Measurements from ENCODE around the gene RHOJ.
"Not testable (repeated sequence)": the region's sequence is repeated elsewhere in the genome, so short reads cannot be mapped to it uniquely, and the experiment has no call there.

Gene RHOJ

GRCh38 chr14:63204407-63205043 is at the start of gene RHOJ:
TSS of gene RHOJ (plus strand) at chr14:63204443. CDS start at chr14:63204870, 427 bp downstream.
- DNase-seq (ENCODE audit: low spot score) = no peak

DNA sequence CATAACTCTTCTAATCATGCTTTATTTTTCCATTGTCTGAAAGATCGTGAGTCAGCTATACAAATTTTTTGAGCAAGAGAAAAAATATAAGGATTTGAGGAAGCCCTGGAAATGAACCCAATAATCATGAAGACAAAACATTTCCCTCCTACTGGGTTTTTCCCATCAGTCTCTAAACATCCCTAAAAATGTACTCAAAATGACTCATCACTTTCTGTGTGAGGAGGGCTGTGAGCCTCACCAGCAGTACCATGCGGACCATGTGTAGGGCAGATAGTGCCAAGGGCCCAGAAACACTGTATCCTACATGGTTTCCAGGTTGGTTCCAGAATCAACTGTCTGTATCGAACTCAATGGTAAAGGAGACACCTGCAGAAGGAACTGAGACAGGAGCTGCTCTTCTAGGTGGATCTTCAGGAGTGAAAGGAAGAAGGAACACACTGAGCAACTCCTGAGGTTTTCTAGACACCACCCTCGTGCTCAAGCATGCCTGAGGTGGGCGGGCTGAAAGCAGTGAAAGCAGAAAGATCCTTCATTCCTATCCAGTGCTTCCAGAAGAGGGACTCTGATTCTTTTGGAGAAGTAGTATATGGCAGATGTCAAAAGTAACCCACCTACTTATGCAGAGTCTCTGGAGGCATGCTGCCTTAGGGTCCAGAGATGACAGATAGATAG is 48.6 kb upstream of the RHOJ start:
- no peak for DNase-seq (ENCODE audit: low spot score)

- DNase-seq (ENCODE audit: low spot score) = no peak
These were observed 47.0 kb upstream of the RHOJ start for GRCh38 chr14:63157195-63157594.

DNA sequence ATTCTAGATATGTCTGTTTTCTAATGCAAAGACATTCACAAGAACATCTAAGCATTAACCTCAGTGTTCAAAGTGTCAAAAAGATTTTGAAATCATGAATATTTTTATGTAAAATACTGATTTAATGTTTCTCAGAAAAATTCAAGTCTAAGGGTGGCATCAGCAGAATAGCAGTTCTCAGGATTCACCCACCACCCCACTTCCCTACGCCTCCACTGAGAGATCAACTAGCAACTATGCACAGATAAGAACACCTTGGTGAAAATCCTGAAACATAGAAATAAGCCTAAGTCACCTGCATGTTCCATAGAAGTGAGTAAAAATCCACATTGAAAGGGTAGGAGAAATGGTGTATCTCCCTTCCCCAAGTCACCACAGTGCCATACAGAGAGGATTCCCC is 40.9 kb upstream of the RHOJ start:
- no peak for DNase-seq (ENCODE audit: low spot score)

DNA sequence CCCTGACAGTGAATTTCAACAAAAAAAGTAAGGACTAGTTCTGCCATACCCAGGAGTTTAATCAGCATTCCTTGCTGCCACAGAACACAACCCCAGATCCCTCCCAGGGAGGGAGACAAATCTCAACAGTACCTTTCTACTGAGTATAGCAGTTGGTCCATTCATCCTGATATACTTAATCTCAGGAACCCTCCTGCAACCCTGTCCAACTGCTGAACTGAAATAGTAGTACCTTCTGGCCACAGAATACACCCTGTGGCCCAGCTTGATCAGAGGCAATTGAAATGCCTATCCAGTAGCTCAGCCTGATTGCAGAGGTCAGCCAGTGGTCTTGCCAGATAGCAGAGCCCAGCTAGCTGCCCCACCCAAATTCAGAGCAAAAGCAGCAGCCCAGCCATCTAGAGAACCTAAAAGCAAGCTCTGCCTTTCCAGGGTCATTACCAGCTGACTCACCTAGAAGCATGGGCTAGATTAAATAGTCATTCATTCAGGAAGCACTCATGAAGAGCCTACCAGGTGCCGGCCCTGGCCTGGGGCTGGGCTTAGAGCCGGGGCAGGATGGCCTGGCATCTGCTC is 40.0 kb upstream of the RHOJ start:
- no peak for DNase-seq (ENCODE audit: low spot score)

DNA sequence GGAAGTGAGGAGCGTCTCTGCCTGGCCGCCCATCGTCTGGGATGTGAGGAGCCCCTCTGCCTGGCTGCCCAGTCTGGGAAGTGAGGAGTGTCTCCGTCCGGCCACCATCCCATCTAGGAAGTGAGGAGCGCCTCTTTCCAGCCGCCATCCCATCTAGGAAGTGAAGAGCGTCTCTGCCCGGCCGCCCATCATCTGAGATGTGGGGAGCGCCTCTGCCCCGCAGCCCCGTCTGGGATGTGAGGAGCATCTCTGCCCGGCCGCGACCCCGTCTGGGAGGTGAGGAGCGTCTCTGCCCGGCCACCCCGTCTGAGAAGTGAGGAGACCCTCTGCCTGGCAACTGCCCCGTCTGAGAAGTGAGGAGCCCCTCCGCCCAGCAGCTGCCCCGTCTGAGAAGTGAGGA is 39.0 kb upstream of the RHOJ start:
- not testable (repeated sequence) for DNase-seq (ENCODE audit: low spot score)

GRCh38 chr14:63167044-63167443 is 37.2 kb upstream of the RHOJ start:
- no peak for DNase-seq (ENCODE audit: low spot score)

DNA sequence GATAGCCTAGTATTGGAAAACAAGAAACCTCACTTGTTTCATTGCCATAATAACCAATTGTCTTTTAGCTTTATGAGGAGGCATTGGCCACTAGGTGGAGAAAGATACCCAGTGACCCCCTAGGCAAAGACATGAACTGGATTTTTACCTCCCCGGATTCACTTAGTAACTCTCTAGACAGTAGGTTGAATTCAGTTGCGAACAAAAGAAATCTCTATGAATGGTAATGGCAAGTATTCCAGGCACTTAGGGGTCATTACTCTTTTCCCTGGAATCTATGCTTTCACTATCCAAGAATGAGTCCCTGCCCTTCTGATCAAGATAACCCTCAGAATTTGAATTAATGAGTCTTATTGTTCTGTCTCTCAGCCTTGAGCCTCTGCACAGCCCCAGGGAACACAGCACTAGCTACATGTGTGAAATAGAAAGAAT is 29.5 kb upstream of the RHOJ start:
- peak; percentile 56 for DNase-seq (ENCODE audit: low spot score)

- no peak for DNase-seq (ENCODE audit: low spot score)
These were observed 28.7 kb upstream of the RHOJ start for GRCh38 chr14:63175531-63175930.

- peak; percentile 60 for DNase-seq (ENCODE audit: low spot score)
These were observed 25.3 kb upstream of the RHOJ start for GRCh38 chr14:63178912-63179311.

- no peak for DNase-seq (ENCODE audit: low spot score)
These were observed 24.9 kb upstream of the RHOJ start for GRCh38 chr14:63179383-63179782.

DNA sequence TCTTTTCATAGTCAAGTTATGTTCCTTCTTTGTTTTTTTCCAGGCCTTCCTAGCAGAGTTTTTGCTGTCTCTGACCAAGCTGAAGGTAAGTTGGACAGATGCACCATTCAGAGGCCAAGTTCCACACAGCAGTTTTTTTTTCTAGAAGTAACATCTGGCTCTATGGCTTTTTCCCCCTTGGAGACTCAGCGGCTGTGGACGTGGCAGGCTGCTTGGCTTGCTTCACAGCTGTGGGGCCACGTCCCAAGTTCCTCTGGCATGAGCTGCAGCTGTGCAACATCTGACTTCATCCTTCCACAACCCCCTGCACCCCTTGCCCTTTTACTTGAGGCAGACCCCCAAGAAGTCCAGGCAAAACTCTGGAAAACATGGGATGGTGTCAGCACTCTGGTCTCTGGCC is 24.2 kb upstream of the RHOJ start:
- DNase-seq (ENCODE audit: low spot score) = no peak

DNA sequence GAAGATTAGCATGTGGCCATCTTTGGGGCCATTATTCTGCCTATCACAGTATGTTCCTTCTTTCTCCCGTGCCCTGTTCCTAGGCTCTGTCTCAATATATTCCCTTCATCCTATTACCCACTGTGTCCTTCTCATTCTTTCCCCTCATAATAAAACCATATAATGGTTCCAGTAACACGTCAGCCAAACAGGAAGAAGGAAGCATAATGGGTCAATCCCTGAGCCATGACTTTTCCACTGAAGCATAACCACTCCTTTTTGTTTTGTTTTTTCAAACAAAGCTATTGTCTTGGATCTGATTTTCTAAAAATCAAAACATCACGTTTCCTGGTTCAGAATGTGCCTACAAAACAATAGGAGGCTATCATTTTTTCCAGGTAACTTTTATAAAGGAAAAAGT is 21.3 kb upstream of the RHOJ start:
- DNase-seq (ENCODE audit: low spot score) = peak; percentile 14

GRCh38 chr14:63186453-63186852 is 17.8 kb upstream of the RHOJ start:
- DNase-seq (ENCODE audit: low spot score) = no peak

DNA sequence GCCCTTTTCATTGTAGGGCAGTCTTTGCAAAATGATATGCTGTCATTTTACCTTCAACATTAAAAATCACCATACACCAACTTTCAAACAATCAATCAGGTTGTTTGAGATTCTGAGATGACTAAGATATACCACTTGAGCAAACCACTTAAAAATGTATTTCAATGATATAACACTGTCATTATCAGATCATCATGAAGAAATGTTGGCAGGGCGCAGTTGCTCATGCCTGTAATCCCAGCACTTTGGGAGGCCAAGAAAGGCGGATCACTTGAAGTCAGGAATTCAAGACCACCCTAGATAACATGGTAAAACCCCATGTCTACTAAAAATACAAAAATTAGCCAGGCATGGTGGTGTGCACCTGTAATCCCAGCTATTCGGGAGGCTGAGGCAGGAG is 13.0 kb upstream of the RHOJ start:
- no peak for DNase-seq (ENCODE audit: low spot score)

- peak; percentile 44 for DNase-seq (ENCODE audit: low spot score)
These were observed 12.2 kb upstream of the RHOJ start for GRCh38 chr14:63192085-63192484.

DNA sequence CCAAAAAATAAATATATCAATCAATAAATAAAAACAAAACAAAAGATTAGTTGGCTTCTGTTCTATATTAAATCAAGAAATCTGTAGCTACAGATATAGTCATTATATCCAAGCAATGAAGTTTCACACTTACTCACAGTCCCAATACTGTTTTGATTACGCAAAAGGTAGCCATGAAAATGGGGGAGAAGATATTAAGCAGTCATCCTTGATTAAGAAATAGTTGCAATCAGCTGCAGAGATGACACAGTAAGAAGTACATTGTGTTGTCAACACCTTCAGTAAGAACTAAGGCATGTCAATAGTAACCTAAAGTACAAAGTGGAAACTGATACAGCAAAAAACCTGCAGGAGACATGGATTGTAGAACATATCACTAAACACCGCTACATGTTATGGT is 11.0 kb upstream of the RHOJ start:
- DNase-seq (ENCODE audit: low spot score) = no peak

DNA sequence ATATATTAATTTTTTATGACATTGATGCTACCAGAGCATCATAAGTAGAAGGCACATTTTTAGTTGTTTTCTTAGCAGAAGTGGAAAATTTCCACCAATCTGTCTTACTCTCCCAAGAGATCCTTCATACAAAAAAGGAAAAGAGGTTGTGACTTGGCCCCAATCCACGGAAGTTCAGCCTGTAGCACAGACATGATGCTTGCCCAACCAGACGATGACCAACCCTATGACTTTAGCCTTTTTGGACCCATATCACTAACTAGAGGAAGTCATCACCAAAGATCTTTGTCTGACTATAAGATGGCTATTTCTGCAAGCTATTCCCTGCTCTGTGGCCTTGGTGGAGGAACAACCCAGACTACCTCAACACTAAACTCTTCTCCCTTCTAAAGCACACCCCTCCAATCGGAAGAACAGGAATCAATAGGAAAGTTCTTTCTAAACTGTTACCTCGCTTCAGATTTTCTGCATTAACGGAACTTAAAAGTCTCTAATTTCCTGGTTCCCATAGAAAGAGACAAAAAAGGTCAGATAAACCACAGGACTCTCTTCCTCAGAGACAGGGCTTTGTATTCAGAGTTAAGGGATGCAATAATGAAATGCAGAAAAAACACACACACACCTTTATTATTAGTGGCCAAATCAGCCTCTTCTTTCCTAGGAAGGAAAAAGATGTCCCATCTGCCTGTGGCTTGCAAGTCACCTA is 4.1 kb upstream of the RHOJ start:
- DNase-seq (ENCODE audit: low spot score) = no peak

GRCh38 chr14:63200767-63201166 is 3.5 kb upstream of the RHOJ start:
- DNase-seq (ENCODE audit: low spot score) = no peak

GRCh38 chr14:63203015-63203414 is 1.2 kb upstream of the RHOJ start:
- DNase-seq (ENCODE audit: low spot score) = no peak

GRCh38 chr14:63203618-63204406 is 431 bp upstream of the RHOJ start:
- DNase-seq (ENCODE audit: low spot score) = peak; percentile 92

GRCh38 chr14:63205044-63205575 is 867 bp downstream of the RHOJ start:
- DNase-seq (ENCODE audit: low spot score) = no peak

Data from kidney tubule cell (primary cell).